ENCODE data around the gene HS6ST2. TPM values are rescaled to one million over a fixed set of nuclear protein-coding genes. Genes with fewer than 3 reads are reported as not detected.

The HS6ST2 gene
- total RNA-seq, 1 experiment from 2014 or later: 8.1 TPM

DNA sequence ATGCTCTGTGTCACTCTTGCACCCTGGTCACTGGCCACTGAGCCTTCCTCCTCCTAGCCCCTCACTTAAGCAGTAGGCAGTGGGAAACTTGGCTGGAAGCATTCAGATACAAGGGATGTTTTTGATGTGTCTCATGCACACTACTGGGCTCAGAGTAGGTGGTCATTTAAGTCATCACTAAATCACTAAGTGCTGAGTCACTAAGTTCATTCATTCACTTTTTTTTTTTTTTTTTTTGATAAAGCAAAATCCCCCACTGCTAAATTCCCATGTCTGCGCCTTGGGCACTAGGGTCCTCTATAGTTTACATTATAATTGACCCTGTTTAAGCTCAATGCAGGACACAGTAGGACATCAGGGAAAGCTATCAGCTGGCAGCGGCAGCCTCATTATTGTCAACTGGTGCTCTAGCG, 287.2 kb downstream of the HS6ST2 start:
- POLR2A ChIA-PET: interaction anchor here (0.8 kb wide), 1 partner anchor 509 kb away, joined by 3 read pairs; no protein-coding TSS in a partner anchor

DNA sequence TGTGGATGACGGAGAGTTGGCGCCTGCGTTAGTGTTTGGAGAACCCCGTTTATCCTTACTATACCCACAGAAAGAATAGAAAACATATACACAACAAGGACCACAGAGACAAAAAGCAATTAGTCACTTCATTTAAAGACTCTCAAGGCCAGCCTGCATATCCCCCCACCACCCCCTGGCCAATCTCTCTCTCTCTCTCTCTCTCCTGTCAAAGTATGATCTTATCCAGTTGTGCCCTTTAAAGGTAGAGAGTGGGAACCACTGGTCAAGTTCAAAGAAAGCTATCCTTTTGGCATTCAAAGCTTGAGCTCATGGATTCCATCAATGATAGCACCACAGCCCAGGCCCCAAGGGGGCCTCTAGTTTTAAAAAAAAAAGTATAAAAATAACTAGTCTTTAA, 289.3 kb downstream of the HS6ST2 start:
- H3K4me3 Mint-ChIP-seq: no peak overlapping the region
- H3K4me1 Mint-ChIP-seq: peaks cover 30% of the 10 kb centered on the region
- no peak overlapping the region for H3K27ac Mint-ChIP-seq
- no peaks in the 10 kb centered on the region for H3K36me3 Mint-ChIP-seq
- no peak for ATAC-seq
- CTCF ChIA-PET: no interaction called here
- POLR2A ChIA-PET: no interaction called here
- DNase-seq (ENCODE audit: low spot score): no peak
- no peaks in the 10 kb centered on the region for H3K9me3 Mint-ChIP-seq
- no peak for TF ChIP-seq FOXP1 (CRISPR knock-in tag; IDR thresholded peaks at IDR 0.05; ENCODE audit: borderline replicate concordance)
- TF ChIP-seq, protein P1, sequence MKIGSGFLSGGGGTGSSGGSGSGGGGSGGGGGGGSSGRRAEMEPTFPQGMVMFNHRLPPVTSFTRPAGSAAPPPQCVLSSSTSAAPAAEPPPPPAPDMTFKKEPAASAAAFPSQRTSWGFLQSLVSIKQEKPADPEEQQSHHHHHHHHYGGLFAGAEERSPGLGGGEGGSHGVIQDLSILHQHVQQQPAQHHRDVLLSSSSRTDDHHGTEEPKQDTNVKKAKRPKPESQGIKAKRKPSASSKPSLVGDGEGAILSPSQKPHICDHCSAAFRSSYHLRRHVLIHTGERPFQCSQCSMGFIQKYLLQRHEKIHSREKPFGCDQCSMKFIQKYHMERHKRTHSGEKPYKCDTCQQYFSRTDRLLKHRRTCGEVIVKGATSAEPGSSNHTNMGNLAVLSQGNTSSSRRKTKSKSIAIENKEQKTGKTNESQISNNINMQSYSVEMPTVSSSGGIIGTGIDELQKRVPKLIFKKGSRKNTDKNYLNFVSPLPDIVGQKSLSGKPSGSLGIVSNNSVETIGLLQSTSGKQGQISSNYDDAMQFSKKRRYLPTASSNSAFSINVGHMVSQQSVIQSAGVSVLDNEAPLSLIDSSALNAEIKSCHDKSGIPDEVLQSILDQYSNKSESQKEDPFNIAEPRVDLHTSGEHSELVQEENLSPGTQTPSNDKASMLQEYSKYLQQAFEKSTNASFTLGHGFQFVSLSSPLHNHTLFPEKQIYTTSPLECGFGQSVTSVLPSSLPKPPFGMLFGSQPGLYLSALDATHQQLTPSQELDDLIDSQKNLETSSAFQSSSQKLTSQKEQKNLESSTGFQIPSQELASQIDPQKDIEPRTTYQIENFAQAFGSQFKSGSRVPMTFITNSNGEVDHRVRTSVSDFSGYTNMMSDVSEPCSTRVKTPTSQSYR (CRISPR knock-in tag; IDR thresholded peaks at IDR 0.05): no peak
- no peak for TF ChIP-seq SP1 (CRISPR knock-in tag; conservative IDR thresholded peaks at IDR 0.05)
- TF ChIP-seq SMAD3 (CRISPR knock-in tag; IDR thresholded peaks at IDR 0.05; ENCODE audit: borderline replicate concordance): no peak
- TF ChIP-seq, protein P2, sequence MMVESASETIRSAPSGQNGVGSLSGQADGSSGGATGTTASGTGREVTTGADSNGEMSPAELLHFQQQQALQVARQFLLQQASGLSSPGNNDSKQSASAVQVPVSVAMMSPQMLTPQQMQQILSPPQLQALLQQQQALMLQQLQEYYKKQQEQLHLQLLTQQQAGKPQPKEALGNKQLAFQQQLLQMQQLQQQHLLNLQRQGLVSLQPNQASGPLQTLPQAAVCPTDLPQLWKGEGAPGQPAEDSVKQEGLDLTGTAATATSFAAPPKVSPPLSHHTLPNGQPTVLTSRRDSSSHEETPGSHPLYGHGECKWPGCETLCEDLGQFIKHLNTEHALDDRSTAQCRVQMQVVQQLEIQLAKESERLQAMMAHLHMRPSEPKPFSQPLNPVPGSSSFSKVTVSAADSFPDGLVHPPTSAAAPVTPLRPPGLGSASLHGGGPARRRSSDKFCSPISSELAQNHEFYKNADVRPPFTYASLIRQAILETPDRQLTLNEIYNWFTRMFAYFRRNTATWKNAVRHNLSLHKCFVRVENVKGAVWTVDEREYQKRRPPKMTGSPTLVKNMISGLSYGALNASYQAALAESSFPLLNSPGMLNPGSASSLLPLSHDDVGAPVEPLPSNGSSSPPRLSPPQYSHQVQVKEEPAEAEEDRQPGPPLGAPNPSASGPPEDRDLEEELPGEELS (CRISPR knock-in tag; IDR thresholded peaks at IDR 0.05): no peak
- TF ChIP-seq SMAD4 (CRISPR knock-in tag; IDR thresholded peaks at IDR 0.05): no peak
- TF ChIP-seq ZNF416 (CRISPR knock-in tag; IDR thresholded peaks at IDR 0.05): no peak
- no peak for TF ChIP-seq JUN (CRISPR knock-in tag; IDR thresholded peaks at IDR 0.05)
- TF ChIP-seq, protein P3, sequence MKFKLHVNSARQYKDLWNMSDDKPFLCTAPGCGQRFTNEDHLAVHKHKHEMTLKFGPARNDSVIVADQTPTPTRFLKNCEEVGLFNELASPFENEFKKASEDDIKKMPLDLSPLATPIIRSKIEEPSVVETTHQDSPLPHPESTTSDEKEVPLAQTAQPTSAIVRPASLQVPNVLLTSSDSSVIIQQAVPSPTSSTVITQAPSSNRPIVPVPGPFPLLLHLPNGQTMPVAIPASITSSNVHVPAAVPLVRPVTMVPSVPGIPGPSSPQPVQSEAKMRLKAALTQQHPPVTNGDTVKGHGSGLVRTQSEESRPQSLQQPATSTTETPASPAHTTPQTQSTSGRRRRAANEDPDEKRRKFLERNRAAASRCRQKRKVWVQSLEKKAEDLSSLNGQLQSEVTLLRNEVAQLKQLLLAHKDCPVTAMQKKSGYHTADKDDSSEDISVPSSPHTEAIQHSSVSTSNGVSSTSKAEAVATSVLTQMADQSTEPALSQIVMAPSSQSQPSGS (CRISPR knock-in tag; IDR thresholded peaks at IDR 0.05; ENCODE audit: borderline replicate concordance, low read depth): no peak
- TF ChIP-seq TCF7 (CRISPR knock-in tag; IDR thresholded peaks at IDR 0.05; ENCODE audit: low read depth): no peak
- TF ChIP-seq FOXK1 (CRISPR knock-in tag; IDR thresholded peaks at IDR 0.05): no peak
- TF ChIP-seq ELF4 (CRISPR knock-in tag; IDR thresholded peaks at IDR 0.05; ENCODE audit: low read depth): no peak
- TF ChIP-seq, protein P4, sequence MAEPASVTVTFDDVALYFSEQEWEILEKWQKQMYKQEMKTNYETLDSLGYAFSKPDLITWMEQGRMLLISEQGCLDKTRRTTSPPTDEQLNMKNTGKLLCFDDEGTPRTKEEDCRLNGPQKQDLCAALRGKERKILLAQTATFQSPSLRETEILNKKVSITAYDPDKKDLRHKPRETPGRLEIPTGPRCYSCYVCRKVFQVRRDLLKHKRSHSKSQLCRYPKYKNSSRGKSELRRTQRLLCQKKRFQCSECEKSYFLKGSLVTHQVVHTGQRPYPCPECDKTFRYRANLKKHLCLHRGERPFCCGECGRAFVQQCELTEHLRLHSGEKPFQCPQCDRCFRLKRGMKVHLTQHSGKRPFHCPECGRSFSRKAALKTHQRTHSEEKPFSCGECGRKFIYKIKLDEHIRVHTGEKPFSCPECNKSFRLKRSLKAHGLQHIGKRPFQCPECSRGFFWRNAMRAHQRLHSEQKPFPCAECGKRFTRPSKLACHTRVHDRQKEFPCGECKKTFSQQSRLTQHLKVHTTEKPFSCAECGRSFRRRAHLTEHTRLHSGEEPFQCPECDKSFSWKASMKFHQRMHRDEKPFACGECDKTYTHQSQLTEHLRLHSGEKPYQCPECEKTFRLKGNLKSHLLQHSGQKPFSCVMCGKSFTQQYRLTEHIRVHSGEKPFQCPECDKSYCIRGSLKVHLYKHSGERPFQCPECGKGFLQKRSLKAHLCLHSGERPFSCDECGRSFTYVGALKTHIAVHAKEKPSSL (CRISPR knock-in tag; conservative IDR thresholded peaks at IDR 0.05): no peak
- TF ChIP-seq, protein P5, sequence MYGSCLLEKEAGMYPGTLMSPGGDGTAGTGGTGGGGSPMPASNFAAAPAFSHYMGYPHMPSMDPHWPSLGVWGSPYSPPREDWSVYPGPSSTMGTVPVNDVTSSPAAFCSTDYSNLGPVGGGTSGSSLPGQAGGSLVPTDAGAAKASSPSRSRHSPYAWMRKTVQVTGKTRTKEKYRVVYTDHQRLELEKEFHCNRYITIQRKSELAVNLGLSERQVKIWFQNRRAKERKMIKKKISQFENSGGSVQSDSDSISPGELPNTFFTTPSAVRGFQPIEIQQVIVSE (CRISPR knock-in tag; IDR thresholded peaks at IDR 0.05; ENCODE audit: borderline replicate concordance): no peak
- peaks cover 96% of the 10 kb centered on the region for H3K27me3 Mint-ChIP-seq (ENCODE audit: low read depth)

More for the DNA sequence above, 287.2 kb downstream of the HS6ST2 start:
- TF ChIP-seq ZNF423 (CRISPR knock-in tag; IDR thresholded peaks at IDR 0.05): peak; percentile 31; the same call in 1 of the 2 replicates
- TF ChIP-seq, protein P6, sequence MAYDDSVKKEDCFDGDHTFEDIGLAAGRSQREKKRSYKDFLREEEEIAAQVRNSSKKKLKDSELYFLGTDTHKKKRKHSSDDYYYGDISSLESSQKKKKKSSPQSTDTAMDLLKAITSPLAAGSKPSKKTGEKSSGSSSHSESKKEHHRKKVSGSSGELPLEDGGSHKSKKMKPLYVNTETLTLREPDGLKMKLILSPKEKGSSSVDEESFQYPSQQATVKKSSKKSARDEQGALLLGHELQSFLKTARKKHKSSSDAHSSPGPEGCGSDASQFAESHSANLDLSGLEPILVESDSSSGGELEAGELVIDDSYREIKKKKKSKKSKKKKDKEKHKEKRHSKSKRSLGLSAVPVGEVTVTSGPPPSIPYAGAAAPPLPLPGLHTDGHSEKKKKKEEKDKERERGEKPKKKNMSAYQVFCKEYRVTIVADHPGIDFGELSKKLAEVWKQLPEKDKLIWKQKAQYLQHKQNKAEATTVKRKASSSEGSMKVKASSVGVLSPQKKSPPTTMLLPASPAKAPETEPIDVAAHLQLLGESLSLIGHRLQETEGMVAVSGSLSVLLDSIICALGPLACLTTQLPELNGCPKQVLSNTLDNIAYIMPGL (CRISPR knock-in tag; IDR thresholded peaks at IDR 0.05): no peak
- peak; percentile 16 for DNase-seq (ENCODE audit: low spot score)
- peak; percentile 86 for ATAC-seq
- Mint-ChIP-seq H3K27me3 (ENCODE audit: low read depth) (peaks cover 99% of the 10 kb centered on the region), H3K27ac (no peak overlapping the region), H3K4me3 (no peak overlapping the region), H3K4me1 (peaks cover 35% of the 10 kb centered on the region), H3K9me3 (no peaks in the 10 kb centered on the region), H3K36me3 (no peaks in the 10 kb centered on the region)
- CTCF ChIA-PET: no interaction called here

Data from WTC11 (cell line).